Measurements from ENCODE around the gene HNRNPUL1.

GRCh38 chr19:41303954-41304353 lies 39.8 kb downstream of the HNRNPUL1 start:
- TF ChIP-seq POLR2A (IDR thresholded peaks at IDR 0.05) = no peak
- no peak for TF ChIP-seq CTCF (IDR thresholded peaks at IDR 0.05)
